DND-41 (cell line): Measurements from ENCODE around the gene THSD7B.

Source experiments
- ATAC-seq: fragments of 200-7000 bp; cut with Tn5 transposase; 3 replicates; pipeline ENCODE4 v1.9.1; 2021; ENCODE audit warnings: low read depth; ENCODE audit not compliant: insufficient read depth
- DNase-seq: peaks from one replicate; pipeline ENCODE4 v3.0.0-alpha.2; 2020
- H2AFZ ChIP-seq: 2 replicates; pipeline ENCODE4 v1.6.0; 2012; ENCODE audit warnings: low read depth, low read length
- H3K27ac ChIP-seq: 2 replicates; pipeline ENCODE4 v1.5.1; 2012; ENCODE audit warnings: low read length, inconsistent platforms
- H3K27me3 ChIP-seq: fragments of 200-600 bp; sonication (generic); 2 replicates; pipeline ENCODE4 v1.6.0; 2012; ENCODE audit warnings: low read length, mild to moderate bottlenecking, inconsistent platforms; ENCODE audit not compliant: insufficient read depth, poor library complexity
- H3K36me3 ChIP-seq: 2 replicates; pipeline ENCODE4 v1.5.1; 2012; ENCODE audit warnings: low read length, inconsistent platforms; ENCODE audit not compliant: insufficient read depth
- H3K4me1 ChIP-seq: 2 replicates; pipeline ENCODE4 v1.5.1; 2012; ENCODE audit warnings: mild to moderate bottlenecking, low read length; ENCODE audit not compliant: insufficient read depth
- H3K4me2 ChIP-seq: 2 replicates; pipeline ENCODE4 v1.6.0; 2012; ENCODE audit warnings: mild to moderate bottlenecking, moderate library complexity, low read length, inconsistent platforms; ENCODE audit not compliant: insufficient read depth
- H3K4me3 ChIP-seq, 2 experiments: fragments of 200-600 bp in 1 of 2; shearing (Covaris generic) in 1 of 2; 2 replicates each; pipeline ENCODE4 v1.5.1; 2012 to 2016; ENCODE audit warnings: inconsistent platforms in 2 of 2, low read length in 2 of 2, mild to moderate bottlenecking in 2 of 2, low read depth in 1 of 2, moderate library complexity in 1 of 2
- H3K79me2 ChIP-seq: 2 replicates; pipeline ENCODE4 v1.6.0; 2012; ENCODE audit warnings: low read length, inconsistent platforms; ENCODE audit not compliant: insufficient read depth
- H3K9ac ChIP-seq: 2 replicates; pipeline ENCODE4 v1.6.0; 2012; ENCODE audit warnings: low read depth, mild to moderate bottlenecking, inconsistent platforms, low read length, moderate library complexity
- H3K9me3 ChIP-seq: 2 replicates; pipeline ENCODE4 v1.5.1; 2012; ENCODE audit warnings: low read length, moderate library complexity, mild to moderate bottlenecking, inconsistent platforms; ENCODE audit not compliant: insufficient read depth, severe bottlenecking
- H4K20me1 ChIP-seq: 2 replicates; pipeline ENCODE4 v1.6.0; 2012; ENCODE audit warnings: low read length; ENCODE audit not compliant: insufficient read depth
- CTCF ChIP-seq: IDR thresholded peaks from 2 replicates; pipeline ENCODE4 v1.5.1; 2012; ENCODE audit warnings: borderline replicate concordance, low read length, moderate library complexity, mild to moderate bottlenecking; ENCODE audit not compliant: poor library complexity, severe bottlenecking; ENCODE audit errors: extremely low read depth
- EZH2 ChIP-seq: IDR thresholded peaks from 3 replicates; pipeline ENCODE4 v1.6.1; 2012; ENCODE audit warnings: borderline replicate concordance, low read depth, mild to moderate bottlenecking, moderate library complexity, low read length, inconsistent platforms; ENCODE audit not compliant: severe bottlenecking

The THSD7B gene

DNA sequence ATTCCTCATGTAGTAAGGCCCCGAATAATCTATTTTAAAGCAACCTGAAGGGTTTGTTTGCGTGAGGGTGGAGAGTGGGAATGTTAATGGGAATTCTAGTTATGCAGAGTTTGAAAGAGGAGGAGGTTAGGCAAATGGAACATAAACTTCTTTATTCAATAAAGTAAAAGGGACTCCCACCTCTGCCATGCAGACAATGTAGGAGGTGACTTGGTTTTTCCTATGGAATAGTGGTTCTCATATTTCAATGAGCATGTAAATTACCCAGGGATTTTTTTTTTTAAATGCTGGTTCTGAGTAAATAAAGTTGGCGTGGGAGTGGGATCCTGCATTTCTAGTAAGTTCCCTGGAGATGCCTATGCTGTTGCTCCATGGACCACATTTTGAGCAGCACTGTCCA is 367.9 kb downstream of the THSD7B start:
- Histone ChIP-seq H3K4me2 (no peak overlapping the region), H4K20me1 (no peaks in the 10 kb centered on the region), H3K79me2 (no peaks in the 10 kb centered on the region), H3K27ac (no peak overlapping the region), H3K4me1 (no peaks in the 10 kb centered on the region), H3K27me3 (no peaks in the 10 kb centered on the region), H3K36me3 (no peaks in the 10 kb centered on the region), H3K9ac (no peak overlapping the region), H2AFZ (no peak overlapping the region), H3K4me3 (no peak overlapping the region), H3K9me3 (no peaks in the 10 kb centered on the region)
- ATAC-seq (no peak), DNase-seq (no peak)
- TF ChIP-seq EZH2 (no peak), CTCF (no peak)

GRCh38 chr2:137138263-137138662 is 372.9 kb downstream of the THSD7B start:
- TF ChIP-seq EZH2 (no peak), CTCF (no peak)
- H2AFZ ChIP-seq: no peak overlapping the region
- no peak overlapping the region for H3K9ac ChIP-seq
- no peak for DNase-seq
- no peaks in the 10 kb centered on the region for H4K20me1 ChIP-seq
- H3K4me1 ChIP-seq: no peaks in the 10 kb centered on the region
- H3K4me3 ChIP-seq: no peak overlapping the region
- ATAC-seq: no peak
- H3K36me3 ChIP-seq: no peaks in the 10 kb centered on the region
- no peaks in the 10 kb centered on the region for H3K9me3 ChIP-seq
- no peaks in the 10 kb centered on the region for H3K79me2 ChIP-seq
- H3K4me2 ChIP-seq: no peak overlapping the region
- H3K27me3 ChIP-seq: no peaks in the 10 kb centered on the region
- no peak overlapping the region for H3K27ac ChIP-seq

DNA sequence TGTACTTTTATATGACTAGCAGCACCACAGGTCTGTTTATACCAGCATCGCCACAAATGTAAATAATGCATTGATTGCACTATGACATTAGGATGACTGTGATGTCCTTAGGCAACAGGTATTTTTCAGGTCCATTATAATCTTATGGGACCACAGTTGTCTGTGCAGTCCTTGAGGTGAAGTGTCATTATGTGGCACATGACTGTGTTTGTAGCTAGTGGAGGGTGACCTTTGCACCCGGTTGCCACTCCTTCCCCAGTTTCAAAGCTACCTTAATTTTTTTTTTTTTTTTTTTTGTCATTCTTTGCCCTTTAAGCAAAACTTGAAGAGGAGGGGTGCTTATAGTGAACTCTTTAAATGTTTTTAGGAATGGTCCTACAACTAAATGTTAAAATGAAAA is 386.4 kb downstream of the THSD7B start:
- ATAC-seq (no peak), DNase-seq (no peak)
- Histone ChIP-seq H4K20me1 (no peaks in the 10 kb centered on the region), H3K79me2 (no peaks in the 10 kb centered on the region), H3K4me2 (no peak overlapping the region), H3K9ac (no peak overlapping the region), H3K36me3 (no peaks in the 10 kb centered on the region), H3K4me3 (no peak overlapping the region), H3K27me3 (peaks cover 11% of the 10 kb centered on the region), H3K27ac (no peak overlapping the region), H3K4me1 (no peaks in the 10 kb centered on the region), H2AFZ (no peak overlapping the region), H3K9me3 (no peaks in the 10 kb centered on the region)
- TF ChIP-seq EZH2 (no peak), CTCF (no peak)

DNA sequence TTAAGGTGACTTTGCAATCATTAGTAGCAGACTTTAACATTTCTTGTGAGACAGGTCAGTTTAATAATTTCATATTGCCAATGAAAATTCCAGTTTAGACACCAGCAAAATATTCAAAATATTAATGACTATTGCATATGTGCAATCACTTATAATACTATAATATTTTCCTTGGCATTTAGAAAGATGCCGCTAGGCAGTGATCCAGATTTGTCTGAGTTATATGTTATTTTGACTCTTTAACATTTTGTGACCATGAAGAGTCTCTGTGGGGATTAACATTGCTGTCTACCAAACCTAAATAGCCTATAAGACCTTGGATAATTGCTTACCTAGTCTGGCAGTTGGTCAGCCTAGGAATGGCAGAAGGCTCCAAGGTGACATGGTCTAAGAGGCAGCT is 389.6 kb downstream of the THSD7B start:
- no peak overlapping the region for H3K9ac ChIP-seq
- no peak overlapping the region for H3K27ac ChIP-seq
- no peaks in the 10 kb centered on the region for H3K36me3 ChIP-seq
- no peaks in the 10 kb centered on the region for H4K20me1 ChIP-seq
- no peak for TF ChIP-seq CTCF
- TF ChIP-seq EZH2: no peak
- no peaks in the 10 kb centered on the region for H3K79me2 ChIP-seq
- no peak overlapping the region for H2AFZ ChIP-seq
- ATAC-seq: no peak
- H3K4me3 ChIP-seq: no peak overlapping the region
- H3K4me1 ChIP-seq: no peaks in the 10 kb centered on the region
- no peak overlapping the region for H3K4me2 ChIP-seq
- H3K27me3 ChIP-seq: peaks cover 11% of the 10 kb centered on the region
- no peaks in the 10 kb centered on the region for H3K9me3 ChIP-seq
- DNase-seq: no peak
